ENCODE measurements around the gene ANKRD24. TPM values are rescaled to one million over a fixed set of nuclear protein-coding genes. Genes with fewer than 3 reads are reported as not detected.
"Not testable (repeated sequence)": the region's sequence is repeated elsewhere in the genome, so short reads cannot be mapped to it uniquely, and the experiment has no call there.

ANKRD24 gene
- total RNA-seq, 1 experiment from 2014 or later, result 0.34 TPM

DNA sequence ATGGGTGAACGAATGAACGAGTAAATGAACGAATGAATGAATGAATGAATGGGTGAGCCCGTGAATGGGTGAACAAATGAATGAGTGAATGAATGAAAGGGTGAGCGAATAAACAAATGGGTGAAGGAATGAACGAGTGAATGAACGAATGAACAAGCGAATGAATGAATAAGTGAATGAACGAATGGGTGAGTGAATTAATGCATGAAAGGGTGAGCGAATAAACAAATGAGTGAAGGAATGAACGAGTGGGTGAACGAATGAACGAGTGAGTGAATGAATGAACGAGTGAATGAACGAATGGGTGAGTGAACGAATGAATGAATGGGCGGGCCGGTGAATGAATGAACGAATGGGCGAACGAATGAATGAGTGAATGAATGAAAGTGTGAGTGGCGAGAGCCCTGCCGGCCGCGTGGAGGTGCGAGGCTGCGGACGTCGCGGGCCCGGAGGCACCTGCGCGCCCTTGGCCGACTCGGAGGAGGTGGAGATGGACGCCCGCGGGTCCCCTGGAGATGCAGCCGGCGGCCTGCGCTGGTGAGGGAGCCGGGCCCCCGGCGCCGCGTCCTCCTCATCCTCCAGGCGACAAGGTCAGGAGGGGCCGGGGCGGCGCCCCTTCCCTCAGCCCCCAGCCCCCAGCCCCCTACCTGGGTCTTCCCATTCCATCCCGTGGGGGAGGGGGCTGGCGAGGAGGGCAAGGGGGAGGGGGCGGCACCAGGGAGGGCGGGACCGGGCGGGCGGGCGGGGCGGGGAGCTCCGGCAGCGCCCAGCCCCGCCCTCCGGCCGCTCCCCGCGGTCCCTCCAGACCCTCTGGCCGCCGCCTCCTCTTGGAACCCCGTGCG, 15.4 kb downstream of the ANKRD24 start:
- no peak for DNase-seq (ENCODE audit: low read depth)

DNA sequence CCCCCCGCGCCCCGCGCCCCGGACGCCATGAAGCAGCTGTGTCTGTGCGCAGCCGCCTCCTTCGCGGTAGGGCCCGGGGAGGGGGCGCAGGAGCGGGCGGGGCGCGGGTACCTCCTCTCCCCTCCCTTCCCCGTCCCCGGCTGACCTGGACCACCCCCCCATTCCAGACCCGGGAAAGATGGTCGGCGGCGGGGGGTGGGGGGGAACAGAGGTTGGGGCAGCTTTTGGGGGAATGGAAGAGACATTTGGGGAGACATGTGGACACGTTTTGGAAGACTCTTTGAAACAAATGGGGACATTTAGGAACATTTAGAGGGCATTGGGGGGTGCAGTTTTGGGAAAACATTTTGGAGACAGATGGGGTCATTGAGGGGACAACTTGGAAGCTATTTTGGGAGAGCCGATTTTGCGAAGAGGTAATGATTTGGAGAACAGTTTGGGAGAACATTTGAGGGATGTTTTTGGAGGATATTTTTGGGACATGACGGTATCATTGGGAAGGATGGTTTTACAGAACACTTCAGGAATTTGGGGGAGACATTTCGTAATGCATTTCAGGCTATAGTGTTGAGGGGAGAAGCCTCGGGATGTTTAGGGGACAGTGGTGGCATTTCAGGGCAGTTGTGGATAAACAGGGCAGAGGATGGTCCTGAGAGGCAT, 16.1 kb downstream of the ANKRD24 start:
- DNase-seq (ENCODE audit: low read depth), result no peak

DNA sequence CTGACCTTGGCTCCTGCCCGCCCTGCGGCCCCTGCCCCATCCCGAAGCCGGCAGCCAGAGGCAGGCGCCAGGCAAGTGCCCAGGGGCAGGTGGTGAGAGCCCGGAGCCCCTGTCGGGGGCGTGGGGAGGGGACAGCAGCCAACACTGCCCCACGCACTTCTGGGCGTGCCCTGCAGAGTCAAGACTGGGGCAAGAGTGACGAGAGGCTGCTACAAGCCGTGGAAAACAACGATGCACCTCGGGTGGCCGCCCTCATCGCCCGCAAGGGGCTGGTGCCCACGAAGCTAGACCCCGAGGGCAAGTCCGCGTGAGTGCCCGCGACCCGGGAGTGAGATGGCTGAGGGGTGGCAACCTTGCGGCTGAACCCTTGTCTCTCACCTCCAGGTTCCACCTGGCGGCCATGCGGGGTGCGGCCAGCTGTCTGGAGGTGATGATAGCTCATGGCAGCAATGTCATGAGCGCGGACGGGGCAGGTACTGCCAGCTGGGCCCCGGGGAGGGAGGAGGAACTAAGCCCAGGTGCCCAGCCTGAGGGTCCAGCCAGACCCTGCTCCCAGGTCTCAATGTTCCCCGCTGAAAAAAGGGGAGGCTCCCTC, 17.3 kb downstream of the ANKRD24 start:
- DNase-seq (ENCODE audit: low read depth), result no peak

DNA sequence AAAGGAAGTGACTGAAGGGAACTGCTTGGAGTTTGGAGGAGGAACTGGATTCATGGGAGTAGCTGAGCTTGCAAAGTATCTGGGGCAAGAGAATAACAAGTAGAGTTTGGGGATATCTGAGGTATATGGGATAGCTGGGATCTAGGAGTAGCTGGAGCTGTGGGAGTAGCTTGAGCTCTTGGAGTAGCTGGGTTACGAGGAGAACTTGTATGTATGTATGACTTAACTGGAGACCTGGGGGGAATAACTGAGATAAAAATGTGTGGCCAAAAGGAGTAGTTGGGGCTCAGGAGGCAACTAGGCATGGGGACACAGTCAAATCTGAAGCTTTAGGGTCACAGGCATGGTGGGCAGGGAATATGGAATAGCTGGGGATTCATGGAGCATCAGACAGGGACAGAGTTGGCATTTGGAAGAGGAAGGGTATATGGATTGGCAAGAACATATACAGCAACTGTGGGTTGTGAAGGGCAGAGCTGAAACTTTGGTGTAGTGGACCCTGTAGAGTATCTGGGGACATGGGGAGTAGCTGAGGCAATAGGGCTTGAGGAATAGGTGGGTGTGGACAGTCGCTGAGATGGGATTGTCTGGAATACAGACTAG, 18.6 kb downstream of the ANKRD24 start:
- DNase-seq (ENCODE audit: low read depth), result no peak

DNA sequence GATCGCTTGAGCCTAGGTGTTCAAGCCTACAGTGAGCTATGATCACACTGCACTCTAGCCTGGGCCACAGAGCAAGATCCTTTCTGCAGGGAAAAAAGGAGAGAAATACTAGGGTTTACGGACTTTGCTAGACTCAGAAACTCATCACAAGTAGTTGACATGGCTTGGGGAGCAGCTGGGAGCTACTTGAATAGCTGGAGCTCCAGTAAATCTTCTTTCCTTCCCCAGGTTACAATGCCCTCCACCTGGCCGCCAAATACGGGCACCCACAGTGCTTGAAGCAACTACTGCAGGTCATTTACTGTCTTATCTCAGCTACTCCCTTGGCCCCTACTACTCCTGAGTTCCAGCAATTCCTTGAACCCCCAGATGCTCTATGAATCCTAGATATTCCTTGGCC, 19.3 kb downstream of the ANKRD24 start:
- DNase-seq (ENCODE audit: low read depth), result no peak

DNA sequence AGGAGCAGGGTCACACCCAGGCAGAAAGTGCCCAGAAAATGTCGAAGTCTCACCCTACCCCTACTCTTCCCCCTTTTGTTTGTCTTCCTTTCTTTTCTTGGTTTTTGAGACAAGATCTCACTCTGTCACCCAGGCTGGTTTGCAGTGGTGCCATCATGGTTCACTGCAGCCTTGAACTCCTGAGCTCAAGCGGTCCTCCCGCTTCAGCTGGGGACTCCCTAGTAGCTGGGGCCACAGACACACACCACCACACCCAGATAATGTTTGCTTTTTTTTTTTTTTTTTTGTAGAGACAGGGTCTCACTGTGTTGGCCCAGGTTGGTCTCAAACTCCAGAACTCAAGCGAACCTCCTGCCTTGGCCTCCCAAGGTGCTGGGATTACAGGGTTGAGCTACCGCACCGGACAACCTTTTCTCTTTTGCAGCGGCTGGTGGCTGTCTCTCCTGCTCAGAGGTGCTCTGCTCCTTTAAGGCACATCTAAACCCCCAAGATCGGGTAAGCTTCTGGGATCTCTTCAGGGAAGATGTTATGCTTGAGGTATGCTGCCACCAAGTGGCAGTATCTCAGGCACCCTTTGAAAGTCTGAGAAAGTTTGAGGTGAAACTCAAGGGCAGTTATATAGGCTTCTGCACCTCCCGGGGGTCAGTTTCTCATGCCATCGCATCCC, 24.5 kb downstream of the ANKRD24 start:
- DNase-seq (ENCODE audit: low read depth), result peak; percentile 45

DNA sequence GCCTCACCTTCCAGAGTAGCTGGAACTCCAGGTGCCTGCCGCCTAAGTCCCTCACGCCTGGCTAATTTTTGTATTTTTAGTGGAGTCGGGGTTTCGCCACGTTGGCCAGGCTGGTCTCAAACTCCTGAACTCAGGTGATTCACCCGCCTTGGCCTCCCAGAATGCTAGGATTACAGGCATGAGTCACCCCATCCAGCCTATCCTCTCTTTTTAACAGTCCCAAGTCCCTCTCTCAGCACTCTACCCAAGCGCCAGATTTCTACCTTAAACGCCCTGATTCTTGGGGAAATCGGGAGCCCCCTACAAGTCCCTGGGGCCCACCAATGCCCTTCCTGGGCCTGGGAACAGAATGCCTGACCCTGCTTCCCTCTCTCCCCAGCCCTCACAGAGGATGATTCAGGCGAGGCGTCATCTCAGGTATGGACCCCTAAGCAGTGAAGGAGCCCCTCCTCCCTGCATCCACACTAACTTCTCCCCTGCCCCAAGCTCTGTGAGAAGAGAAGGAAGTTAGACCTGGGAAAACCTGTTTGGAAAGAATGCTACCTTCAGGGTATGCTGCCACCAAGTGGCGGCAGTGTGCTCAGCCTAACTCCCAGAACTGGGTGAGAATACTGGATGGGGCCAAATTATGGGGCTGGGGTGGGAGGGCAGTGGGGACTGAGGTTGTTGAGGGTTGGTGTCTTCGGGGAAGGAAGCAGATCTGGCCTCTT, 26.1 kb downstream of the ANKRD24 start:
- peak; percentile 83 for DNase-seq (ENCODE audit: low read depth)

DNA sequence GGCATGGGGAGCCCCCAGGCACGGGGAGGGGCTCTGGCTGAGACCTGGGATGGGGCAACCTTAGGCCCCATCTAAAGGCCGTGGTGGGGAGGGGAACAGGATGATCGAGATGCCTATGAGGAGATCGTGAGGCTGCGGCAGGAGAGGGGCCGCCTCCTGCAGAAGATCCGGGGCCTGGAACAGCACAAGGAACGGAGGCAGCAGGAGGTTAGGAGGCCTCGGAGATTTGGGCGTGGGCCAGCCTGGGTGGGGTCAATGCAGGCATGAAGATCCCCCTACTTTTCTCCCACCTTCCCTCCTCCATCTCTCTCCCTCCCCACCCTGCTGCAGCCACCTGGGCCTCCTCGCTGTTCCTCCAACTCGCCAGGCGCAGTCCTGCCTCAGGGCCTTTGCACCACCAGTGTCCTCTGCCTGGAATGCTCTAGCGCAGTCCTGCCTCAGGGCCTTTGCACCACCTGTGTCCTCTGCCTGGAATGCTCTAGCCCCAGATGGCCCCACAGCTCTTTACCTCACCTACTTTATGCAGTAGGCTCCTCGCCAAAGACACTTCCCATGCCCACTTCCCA, 27.8 kb downstream of the ANKRD24 start:
- DNase-seq (ENCODE audit: low read depth), result no peak

DNA sequence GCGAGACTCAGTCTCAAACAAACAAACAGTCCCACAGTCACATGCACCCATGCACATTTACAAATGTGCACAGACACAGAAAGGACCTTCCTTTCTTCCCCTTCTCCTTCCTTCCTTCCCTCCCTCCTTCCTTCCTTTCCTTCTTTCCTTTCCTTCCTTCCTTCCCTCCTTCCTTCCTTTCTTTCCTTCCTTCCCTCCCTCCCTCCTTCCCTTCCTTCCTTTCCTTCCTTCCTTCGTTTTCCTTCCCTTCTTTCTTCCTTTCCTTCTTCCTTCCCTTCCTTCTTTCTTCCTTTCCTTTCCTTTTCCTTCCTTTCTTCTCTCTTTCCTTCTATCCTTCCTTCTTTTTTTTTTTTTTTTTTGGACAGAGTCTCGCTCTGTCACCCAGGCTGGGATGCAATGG, 30.6 kb downstream of the ANKRD24 start:
- DNase-seq (ENCODE audit: low read depth), result no peak

DNA sequence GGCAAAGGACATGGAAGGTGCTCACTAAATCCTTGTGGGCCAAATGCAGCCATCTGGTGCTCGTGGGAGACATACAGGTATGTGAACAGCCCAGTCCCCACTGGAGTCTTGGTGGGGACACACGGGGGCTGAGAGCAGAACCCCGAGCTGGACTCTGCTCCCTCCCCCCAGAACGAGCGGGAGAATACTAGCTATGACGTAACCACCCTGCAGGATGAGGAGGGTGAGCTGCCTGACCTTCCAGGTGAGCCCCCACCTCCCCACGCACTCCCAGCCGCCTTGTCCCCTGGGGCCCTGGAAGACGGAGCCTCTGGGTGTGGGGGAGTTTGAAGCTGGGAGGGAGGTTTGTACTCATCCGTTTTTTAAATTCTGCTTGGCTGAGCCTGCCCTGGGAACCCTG, 33.3 kb downstream of the ANKRD24 start:
- no peak for DNase-seq (ENCODE audit: low read depth)

DNA sequence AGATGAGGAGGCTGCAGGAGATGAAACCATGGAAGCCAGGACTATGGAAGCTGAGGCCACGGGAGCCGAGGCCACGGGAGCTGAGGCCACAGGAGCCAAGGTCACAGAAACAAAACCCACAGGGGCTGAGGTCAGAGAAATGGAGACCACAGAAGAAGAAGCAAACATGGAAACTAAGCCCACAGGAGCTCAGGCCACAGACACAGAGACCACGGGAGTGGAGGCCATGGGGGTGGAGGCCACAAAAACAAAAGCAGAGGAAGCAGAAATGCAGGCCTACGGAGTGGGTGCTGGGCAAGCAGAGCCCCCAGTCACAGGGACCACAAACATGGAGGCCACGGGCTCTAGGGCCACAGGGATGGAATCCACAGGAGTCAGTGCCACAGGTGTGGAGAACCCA, 34.4 kb downstream of the ANKRD24 start:
- no peak for DNase-seq (ENCODE audit: low read depth)

DNA sequence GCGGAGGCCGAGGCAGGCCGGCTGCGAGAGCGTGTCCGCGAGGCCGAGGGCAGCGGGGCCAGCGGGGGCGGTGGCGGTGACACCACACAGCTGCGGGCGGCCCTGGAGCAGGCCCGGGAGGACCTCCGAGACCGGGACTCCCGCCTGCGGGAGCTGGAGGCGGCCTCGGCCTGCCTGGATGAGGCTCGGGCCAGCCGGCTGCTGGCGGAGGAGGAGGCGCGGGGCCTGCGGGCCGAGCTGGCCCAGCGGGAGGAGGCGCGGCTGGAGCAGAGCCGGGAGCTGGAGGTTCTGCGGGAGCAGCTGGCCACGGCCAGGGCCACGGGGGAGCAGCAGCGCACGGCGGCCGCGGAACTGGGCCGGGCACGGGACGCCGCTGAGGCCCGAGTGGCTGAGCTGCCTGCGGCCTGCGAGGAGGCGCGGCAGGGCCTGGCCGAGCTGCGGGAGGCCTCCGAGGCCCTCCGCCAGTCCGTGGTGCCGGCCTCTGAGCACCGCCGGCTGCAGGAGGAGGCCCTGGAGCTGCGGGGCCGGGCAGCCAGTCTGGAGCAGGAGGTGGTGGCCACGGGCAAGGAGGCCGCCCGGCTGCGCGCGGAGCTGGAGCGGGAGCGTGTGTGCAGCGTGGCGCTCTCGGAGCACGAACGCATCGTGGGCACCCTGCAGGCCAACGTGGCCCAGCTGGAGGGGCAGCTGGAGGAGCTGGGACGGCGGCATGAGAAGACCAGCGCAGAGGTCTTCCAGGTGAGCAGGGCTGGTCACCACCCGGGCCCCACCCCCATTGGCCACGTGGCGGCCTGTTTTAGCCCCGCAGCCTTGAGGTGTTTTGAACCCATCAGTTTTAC, 35.2 kb downstream of the ANKRD24 start:
- no peak for DNase-seq (ENCODE audit: low read depth)

DNA sequence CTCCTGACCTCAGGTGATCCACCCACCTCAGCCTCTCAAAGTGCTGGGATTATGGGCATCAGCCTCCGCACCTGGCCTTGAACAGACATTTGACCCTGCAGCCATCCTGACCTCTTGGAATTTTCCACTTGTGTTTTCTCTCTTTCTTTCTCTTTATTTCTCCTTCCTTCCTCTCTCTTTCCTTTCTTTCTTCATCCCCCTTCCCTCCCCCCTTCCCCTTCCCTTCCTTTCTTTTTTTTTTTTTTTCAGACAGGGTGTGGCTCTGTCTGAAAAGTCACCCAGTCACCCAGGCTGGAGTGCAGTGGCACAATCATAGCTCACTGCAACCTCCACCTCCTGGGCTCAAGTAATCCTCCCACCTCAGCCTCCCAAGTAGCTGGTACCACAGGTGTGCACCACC, 36.0 kb downstream of the ANKRD24 start:
- DNase-seq (ENCODE audit: low read depth), result not testable (repeated sequence)

DNA sequence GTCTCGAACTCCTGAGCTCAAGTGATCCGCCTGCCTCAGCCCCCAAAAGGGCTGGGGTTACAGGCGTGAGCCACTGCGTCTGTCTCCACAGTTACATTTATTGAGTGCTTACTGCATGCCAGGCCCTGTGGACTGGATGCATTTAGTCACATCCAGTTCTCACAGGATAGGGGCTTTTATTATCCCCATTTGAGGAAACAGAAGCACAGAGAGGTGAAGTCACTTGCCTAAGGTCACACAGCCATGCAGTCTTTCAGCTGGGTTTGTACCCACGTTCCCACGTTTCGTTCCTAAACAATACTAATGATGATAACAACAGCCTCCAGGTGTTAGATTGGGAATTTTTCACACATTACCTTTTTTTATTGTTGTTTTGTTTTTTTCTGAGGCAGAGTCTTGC, 37.7 kb downstream of the ANKRD24 start:
- no peak for DNase-seq (ENCODE audit: low read depth)

DNA sequence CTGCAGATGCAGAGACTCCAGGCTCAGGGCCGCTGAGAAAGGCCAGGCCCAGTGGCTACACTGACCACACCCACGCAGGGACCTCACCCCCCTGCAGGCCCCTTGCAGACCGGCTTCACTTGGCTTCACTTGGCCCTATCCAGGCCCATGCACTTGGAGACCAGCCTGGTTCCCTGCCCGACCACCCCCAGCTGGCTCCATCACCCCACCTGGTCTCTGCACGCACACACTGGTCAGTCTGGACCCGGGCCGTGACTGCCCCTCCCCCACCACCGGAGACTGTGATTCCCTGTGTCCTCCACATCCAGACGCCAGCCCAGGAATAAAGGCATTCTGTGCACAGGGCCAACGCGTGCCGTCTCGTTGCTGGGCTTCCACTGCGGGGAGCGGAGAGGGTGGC, 42.0 kb downstream of the ANKRD24 start:
- DNase-seq (ENCODE audit: low read depth), result no peak

DNA sequence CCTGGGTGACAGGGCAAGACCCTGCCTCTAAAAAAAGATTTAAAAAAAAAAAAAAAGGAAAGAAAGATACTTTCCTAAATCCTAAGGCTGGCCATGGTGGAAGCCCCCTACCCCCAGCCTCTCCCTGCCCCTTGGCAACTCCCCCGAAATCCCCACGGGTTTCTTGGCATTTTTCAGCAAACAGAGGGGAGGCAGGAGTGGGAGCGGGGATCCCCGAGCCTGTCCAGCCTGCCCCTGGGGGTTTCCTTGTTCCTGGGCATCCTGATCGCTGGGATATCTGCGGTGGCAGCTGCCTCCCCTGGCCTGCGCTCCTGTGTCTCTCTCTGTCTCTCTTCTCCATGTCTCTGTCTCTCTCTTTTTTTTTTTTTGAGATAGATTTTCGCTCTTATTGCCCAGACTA, 43.4 kb downstream of the ANKRD24 start:
- no peak for DNase-seq (ENCODE audit: low read depth)

DNA sequence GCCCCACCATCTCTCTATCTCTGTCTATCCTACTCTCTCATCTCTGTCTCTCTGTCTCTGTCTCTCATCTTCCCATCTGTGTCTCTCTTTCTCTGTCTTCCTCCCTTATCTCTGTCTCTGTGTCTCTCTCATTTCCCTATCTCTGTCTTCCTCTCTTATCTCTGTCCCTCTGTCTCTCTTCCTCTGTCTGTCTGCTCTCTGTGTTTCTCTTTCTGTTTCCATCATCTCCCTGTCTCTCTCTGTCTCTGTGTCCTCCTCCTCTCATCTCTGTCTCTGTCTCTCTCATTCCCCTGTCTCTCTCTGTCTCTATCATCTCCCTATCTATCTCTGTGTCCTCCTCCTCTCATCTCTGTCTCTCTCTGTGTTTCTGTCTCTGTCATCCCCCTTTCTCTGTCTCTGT, 45.3 kb downstream of the ANKRD24 start:
- DNase-seq (ENCODE audit: low read depth), result no peak

DNA sequence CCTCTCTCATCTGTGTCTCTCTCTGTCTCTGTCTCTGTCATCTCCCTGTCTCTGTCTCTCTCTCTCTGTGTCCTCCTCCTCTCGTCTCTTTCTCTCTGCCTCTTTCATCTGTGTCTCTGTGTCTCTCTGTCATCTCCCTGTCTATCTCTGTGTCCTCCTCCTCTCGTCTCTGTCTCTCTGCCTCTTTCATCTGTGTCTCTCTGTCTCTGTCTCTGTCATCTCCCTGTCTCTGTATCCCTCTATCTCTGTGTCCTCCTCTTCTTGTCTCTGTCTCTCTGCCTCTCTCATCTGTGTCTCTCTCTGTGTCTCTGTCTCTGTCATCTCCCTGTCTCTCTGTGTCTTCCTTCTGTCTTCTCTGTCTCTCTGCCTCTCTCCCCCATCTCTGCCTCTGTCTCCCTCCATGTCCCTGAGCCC, 46.3 kb downstream of the ANKRD24 start:
- DNase-seq (ENCODE audit: low read depth), result no peak

DNA sequence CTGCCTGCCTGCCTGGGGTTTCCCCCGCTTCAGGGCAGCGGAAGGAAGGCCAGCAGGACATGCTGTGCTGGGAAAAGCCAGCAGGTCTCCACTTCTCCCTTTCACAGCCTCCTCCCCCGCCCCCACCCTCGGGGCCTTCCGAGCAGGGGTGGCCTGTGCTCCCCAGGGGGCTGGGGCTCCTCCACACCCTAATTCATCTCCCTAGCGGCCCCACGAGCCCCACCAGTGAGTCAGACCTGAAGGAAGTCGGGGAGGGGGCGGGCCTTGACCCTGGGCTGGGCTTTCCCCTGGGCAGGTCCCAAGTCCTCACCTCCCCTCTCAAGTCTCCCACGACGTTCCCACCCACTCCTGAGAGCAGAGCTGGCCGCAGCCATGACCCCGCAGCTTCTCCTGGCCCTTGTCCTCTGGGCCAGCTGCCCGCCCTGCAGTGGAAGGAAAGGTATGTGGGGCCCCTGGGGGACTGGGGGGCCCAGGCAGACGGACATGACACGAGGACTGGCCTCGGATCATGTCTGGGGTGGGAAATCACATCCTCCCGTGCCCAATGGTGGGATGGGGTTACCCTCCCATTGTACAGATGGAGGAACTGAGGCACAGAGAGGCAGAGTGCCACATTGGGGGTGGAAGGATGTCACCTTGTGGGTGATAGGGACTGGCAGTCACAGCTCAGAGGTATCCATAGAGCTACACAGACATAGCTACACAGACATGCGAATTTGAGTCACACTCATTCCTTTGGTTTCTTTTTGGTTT, 46.9 kb downstream of the ANKRD24 start, which contains the start of gene EBI3:
EBI3 (plus strand) TSS at position 345 of the 753 bp plus-strand sequence; CDS start at position 373, 28 bp downstream.
- DNase-seq (ENCODE audit: low read depth), result peak; percentile 87

Data from Daoy (cell line).